Endothelial cell of umbilical vein (primary cell): Measurements from ENCODE around the gene NRXN3. TPM values are rescaled to one million over a fixed set of nuclear protein-coding genes. Genes with fewer than 3 reads are reported as not detected.

Source experiments
- BruUV-seq: library from RNA; stranded (reverse); fragments of 400-500 nt; replicated peaks from 2 replicates; lab custom pipeline; 2021; lab: Mats Ljungman, UMichigan
- CTCF ChIA-PET: fragments of 300-600, 350-600 bp; sonication (Branson Sonifier 250); formaldehyde crosslinking; loops from one replicate; lab custom pipeline; 2021; ENCODE audit warnings: antibody characterized with exemption, inconsistent platforms; lab: Charles Lee
- POLR2A ChIA-PET: fragments of 300-600, 350-600 bp; sonication (Branson Sonifier 250); formaldehyde crosslinking; loops from one replicate; lab custom pipeline; 2021; ENCODE audit warnings: antibody characterized with exemption, inconsistent platforms; lab: Charles Lee
- DNase-seq: peaks from one replicate; pipeline ENCODE4 v3.0.0-alpha.2; 2011; ENCODE audit warnings: low read depth, low spot score
- FAIRE-seq: peaks from 2 replicates; lab custom pipeline; 2011; peaks lifted over from hg19 to GRCh38; lab: Jason Lieb, UNC
- H2AFZ ChIP-seq: 2 replicates; pipeline ENCODE4 v1.6.0; 2012; ENCODE audit warnings: low read depth, low read length, control low read depth, inconsistent platforms
- H3K27ac ChIP-seq: 2 replicates; pipeline ENCODE4 v1.5.1; 2011; ENCODE audit warnings: low read depth, mild to moderate bottlenecking, control low read depth, low read length, moderate library complexity; ENCODE audit not compliant: insufficient read depth
- H3K27me3 ChIP-seq, 2 experiments: 2 replicates each; pipeline versions ENCODE4 v1.6.0 to v1.6.1; 2011; ENCODE audit warnings: low read length in 2 of 2, mixed read lengths in 1 of 2; ENCODE audit not compliant: control insufficient read depth in 2 of 2, insufficient read depth in 2 of 2
- H3K36me3 ChIP-seq, 2 experiments: 2 replicates in 1 of 2; 3 replicates in 1 of 2; pipeline ENCODE4 v1.5.1; 2011; ENCODE audit warnings: low read length in 2 of 2, mild to moderate bottlenecking in 1 of 2, moderate library complexity in 1 of 2; ENCODE audit not compliant: control insufficient read depth in 2 of 2, insufficient read depth in 2 of 2; ENCODE audit errors: extremely low read depth in 1 of 2
- H3K4me1 ChIP-seq: 3 replicates; pipeline ENCODE4 v1.5.1; 2011; ENCODE audit warnings: mild to moderate bottlenecking, low read length; ENCODE audit not compliant: control insufficient read depth, insufficient read depth; ENCODE audit errors: extremely low read depth
- H3K4me2 ChIP-seq: 2 replicates; pipeline ENCODE4 v1.6.1; 2011; ENCODE audit warnings: low read length, control low read depth, mixed read lengths; ENCODE audit not compliant: insufficient read depth
- H3K4me3 ChIP-seq, 3 experiments: fragments of 200-600 bp in 1 of 3; sonication (generic), shearing (Covaris generic) in 1 of 3; replicated peaks in 1 of 3; 2 replicates each; pipeline ENCODE4 v1.5.1; 2011 to 2016; ENCODE audit warnings: control low read depth in 3 of 3, low read length in 3 of 3, mild to moderate bottlenecking in 2 of 3, inconsistent platforms in 1 of 3, low read depth in 1 of 3, moderate library complexity in 1 of 3; ENCODE audit not compliant: insufficient read depth in 1 of 3
- H3K79me2 ChIP-seq: 2 replicates; pipeline ENCODE4 v1.6.0; 2012; ENCODE audit warnings: low read length, inconsistent platforms; ENCODE audit not compliant: control insufficient read depth, insufficient read depth
- H3K9ac ChIP-seq: replicated peaks from 2 replicates; pipeline ENCODE3; 2011; ENCODE audit warnings: low read length, control low read depth; ENCODE audit not compliant: insufficient read depth; ENCODE audit errors: extremely low read depth
- H3K9me1 ChIP-seq: replicated peaks from 3 replicates; pipeline ENCODE4 v1.6.0; 2011; ENCODE audit warnings: mild to moderate bottlenecking, low read length; ENCODE audit not compliant: control insufficient read depth, insufficient read depth; ENCODE audit errors: extremely low read depth
- H3K9me3 ChIP-seq: replicated peaks from 2 replicates; pipeline ENCODE4 v1.5.1; 2012; ENCODE audit warnings: low read length, inconsistent platforms; ENCODE audit not compliant: control insufficient read depth, insufficient read depth
- H4K20me1 ChIP-seq: replicated peaks from 2 replicates; pipeline ENCODE3; 2011; ENCODE audit warnings: mild to moderate bottlenecking, low read length; ENCODE audit not compliant: control insufficient read depth, insufficient read depth; ENCODE audit errors: extremely low read depth
- CTCF ChIP-seq, 2 donors: IDR thresholded peaks; 1 replicate in 1 of 2; 2 replicates in 1 of 2; pipeline ENCODE4 v1.5.1; 2011; ENCODE audit warnings: low read length in 2 of 2, mild to moderate bottlenecking in 2 of 2, moderate library complexity in 2 of 2, control low read depth in 1 of 2, inconsistent platforms in 1 of 2, low read depth in 1 of 2; ENCODE audit not compliant: insufficient read depth in 1 of 2; ENCODE audit errors: extremely low read depth in 1 of 2
- EZH2 ChIP-seq: IDR thresholded peaks from 2 replicates; pipeline ENCODE4 v1.6.1; 2012; ENCODE audit warnings: borderline replicate concordance, low read depth, mild to moderate bottlenecking, moderate library complexity, low read length, inconsistent platforms; ENCODE audit not compliant: severe bottlenecking
- FOS ChIP-seq: IDR thresholded peaks from 2 replicates; pipeline ENCODE4 v1.6.1; 2011; ENCODE audit warnings: mild to moderate bottlenecking, low read length, moderate library complexity, borderline replicate concordance; ENCODE audit not compliant: insufficient read depth
- GATA2 ChIP-seq: IDR thresholded peaks from 2 replicates; pipeline ENCODE4 v1.7.0; 2011; ENCODE audit warnings: low read depth, mild to moderate bottlenecking, moderate library complexity, mixed read lengths, low read length; ENCODE audit not compliant: insufficient read length, insufficient read depth
- JUN ChIP-seq: IDR thresholded peaks from 2 replicates; pipeline ENCODE4 v1.6.1; 2011; ENCODE audit warnings: borderline replicate concordance, low read depth; ENCODE audit not compliant: insufficient read length, insufficient read depth
- MAX ChIP-seq: IDR thresholded peaks from 2 replicates; pipeline ENCODE4 v1.6.1; 2011; ENCODE audit not compliant: insufficient read depth, insufficient read length
- MYC ChIP-seq: IDR thresholded peaks from one replicate; pipeline ENCODE4 v1.6.1; 2011; ENCODE audit warnings: mild to moderate bottlenecking, low read depth, low read length
- POLR2A ChIP-seq: IDR thresholded peaks from 2 replicates; pipeline ENCODE4 v1.6.1; 2012; ENCODE audit warnings: low read depth, mild to moderate bottlenecking, control low read depth, low read length
- POLR2AphosphoS5 ChIP-seq: IDR thresholded peaks from 2 replicates; pipeline ENCODE4 v1.6.1; 2012; ENCODE audit warnings: low read depth, mild to moderate bottlenecking, control low read depth, low read length, moderate library complexity; ENCODE audit not compliant: insufficient read depth
- dilution Hi-C: fragments of 300-500 bp; cut with MboI; formaldehyde crosslinking; loops from one replicate; pipeline ENCODE4 v1.15.0; 2019; ENCODE audit warnings: low sequenced_read_pairs; ENCODE audit not compliant: extremely low pct_ligation_motif_present
- intact Hi-C: fragments of 100-400 bp; cut with micrococcal nuclease; formaldehyde crosslinking; loops from one replicate; pipeline ENCODE4 v1.10.0; 2022
- polyA plus RNA-seq, 4 experiments: library from polyadenylated mRNA; depleted of rRNA in 3 of 4; stranded (reverse) in 3 of 4; unstranded in 1 of 4; fragments of >200 nt; gene quantifications; 2 replicates each; pipeline versions ENCODE4 v1.2.1 to v1.2.3, GENCODE V29; 2011 to 2012; ENCODE audit warnings: missing spikeins in 1 of 4
- total RNA-seq: library from RNA; stranded (reverse); gene quantifications from 2 replicates; pipeline ENCODE4 v1.2.3, GENCODE V29; 2021

NRXN3 gene
- total and polyA plus RNA-seq, 2 donors (not counting 3 experiments of a cell fraction or from before 2014, with no cell fraction given): 0.72 to 4.2 TPM

- Histone ChIP-seq H3K9ac (no peak overlapping the region), H3K27ac (no peak overlapping the region), H3K27me3 (no peaks in the 10 kb centered on the region), H3K4me2 (no peak overlapping the region), H2AFZ (no peak overlapping the region), H4K20me1 (no peaks in the 10 kb centered on the region), H3K4me3 (no peak overlapping the region), H3K4me1 (no peaks in the 10 kb centered on the region), H3K9me1 (no peaks in the 10 kb centered on the region), H3K79me2 (no peaks in the 10 kb centered on the region), H3K9me3 (no peaks in the 10 kb centered on the region), H3K36me3 (no peaks in the 10 kb centered on the region)
- dilution Hi-C loops: no loop called here
- no peak for FAIRE-seq
- CTCF ChIA-PET: no interaction called here
- DNase-seq: no peak
- no TSS peak for BruUV-seq
- TF ChIP-seq JUN: no peak
- TF ChIP-seq POLR2A: no peak
- no peak for TF ChIP-seq GATA2
- no peak for TF ChIP-seq CTCF (IDR thresholded peaks at IDR 0.05; ENCODE audit: extremely low read depth in 1 of 2, insufficient read depth in 1 of 2, low read depth in 1 of 2, low read length in 2 of 2)
- TF ChIP-seq MYC: no peak
- no peak for TF ChIP-seq EZH2
- no peak for TF ChIP-seq POLR2AphosphoS5
- TF ChIP-seq MAX: no peak
- no peak for TF ChIP-seq FOS
- POLR2A ChIA-PET: no interaction called here
- intact Hi-C loops: no loop called here
Measured at GRCh38 chr14:79575032-79575431, 1404.9 kb downstream of the NRXN3 start.
